Endodermal cell (in vitro differentiated cells): Measurements from ENCODE around the gene AEBP1. TPM values are rescaled to one million over a fixed set of nuclear protein-coding genes. Genes with fewer than 3 reads are reported as not detected.
A peak's percentile ranks its signal among the peaks of the same experiment; 100 is the strongest.

Source experiments
- DNase-seq: peaks from one replicate; pipeline ENCODE4 v3.0.0-alpha.2; 2017
- H3K27ac ChIP-seq: 2 replicates; pipeline ENCODE4 v1.5.1; 2013; ENCODE audit warnings: mild to moderate bottlenecking, low read depth, low read length, moderate library complexity
- H3K27me3 ChIP-seq: 2 replicates; pipeline ENCODE4 v1.6.1; 2013; ENCODE audit warnings: mild to moderate bottlenecking, low read length, moderate library complexity; ENCODE audit not compliant: insufficient read depth, control insufficient read depth, poor library complexity, severe bottlenecking
- H3K36me3 ChIP-seq: 2 replicates; pipeline ENCODE4 v1.7.0; 2013; ENCODE audit warnings: mild to moderate bottlenecking, low read length, moderate library complexity; ENCODE audit not compliant: control insufficient read depth, insufficient read depth
- H3K4me1 ChIP-seq: one replicate; pipeline ENCODE4 v1.7.0; 2013; ENCODE audit warnings: low read length; ENCODE audit not compliant: control insufficient read depth, insufficient read depth
- H3K4me3 ChIP-seq: 2 replicates; pipeline ENCODE4 v1.5.1; 2013; ENCODE audit warnings: mild to moderate bottlenecking, low read length, moderate library complexity
- H3K9ac ChIP-seq: 2 replicates; pipeline ENCODE4 v1.6.1; 2013; ENCODE audit warnings: mild to moderate bottlenecking, low read length, moderate library complexity; ENCODE audit not compliant: poor library complexity, severe bottlenecking; ENCODE audit errors: extremely low read depth
- H3K9me3 ChIP-seq: 2 replicates; pipeline ENCODE4 v1.6.1; 2013; ENCODE audit warnings: mild to moderate bottlenecking, low read length, moderate library complexity; ENCODE audit not compliant: control insufficient read depth
- H3K27ac Mint-ChIP-seq: 2 replicates; pipeline ENCODE4 v1.8.0; 2020; ENCODE audit warnings: mixed read lengths
- H3K27me3 Mint-ChIP-seq: 2 replicates; pipeline ENCODE4 v1.8.0; 2021; ENCODE audit warnings: mild to moderate bottlenecking, mixed read lengths; ENCODE audit not compliant: insufficient read depth
- H3K36me3 Mint-ChIP-seq: 2 replicates; pipeline ENCODE4 v1.8.0; 2020; ENCODE audit warnings: low read depth, mixed read lengths
- H3K4me1 Mint-ChIP-seq: 2 replicates; pipeline ENCODE4 v1.8.0; 2020; ENCODE audit warnings: mixed read lengths
- H3K4me3 Mint-ChIP-seq: 2 replicates; pipeline ENCODE4 v1.8.0; 2020; ENCODE audit warnings: mild to moderate bottlenecking, moderate library complexity, mixed read lengths
- H3K9me3 Mint-ChIP-seq: 2 replicates; pipeline ENCODE4 v1.8.0; 2020; ENCODE audit warnings: mild to moderate bottlenecking, mixed read lengths
- WGBS, 2 experiments: methylation state at CpG; one replicate each; pipeline versions ENCODE4 v1.1.5 to v1.1.7; 2013; ENCODE audit warnings: missing lambda C conversion rate in 2 of 2, mixed read lengths in 1 of 2; ENCODE audit not compliant: insufficient coverage in 1 of 2, insufficient read length in 1 of 2; 5-methylcytosine and 5-hydroxymethylcytosine counted together
- total RNA-seq, 2 donors: library from RNA; stranded (reverse); fragmentation: NEBNext Ultra II Directional in 1 of 2; extraction: Animal tissue kit (Norgen Biotek cat#: 25700) in 1 of 2; gene quantifications; 2 replicates in 1 of 2; 3 replicates in 1 of 2; pipeline ENCODE4 v1.2.1, GENCODE V29; 2021
- TF ChIP-seq, protein P1 (sequence below): fragments of 200-600 bp; sonication (generic); conservative IDR thresholded peaks from 2 replicates; pipeline ENCODE4 v1.5.0; 2021; ENCODE audit warnings: antibody characterized with exemption, mild to moderate bottlenecking

The AEBP1 gene
- total RNA-seq, 2 donors from 2014 or later = 55.2 to 65.8 TPM

DNA sequence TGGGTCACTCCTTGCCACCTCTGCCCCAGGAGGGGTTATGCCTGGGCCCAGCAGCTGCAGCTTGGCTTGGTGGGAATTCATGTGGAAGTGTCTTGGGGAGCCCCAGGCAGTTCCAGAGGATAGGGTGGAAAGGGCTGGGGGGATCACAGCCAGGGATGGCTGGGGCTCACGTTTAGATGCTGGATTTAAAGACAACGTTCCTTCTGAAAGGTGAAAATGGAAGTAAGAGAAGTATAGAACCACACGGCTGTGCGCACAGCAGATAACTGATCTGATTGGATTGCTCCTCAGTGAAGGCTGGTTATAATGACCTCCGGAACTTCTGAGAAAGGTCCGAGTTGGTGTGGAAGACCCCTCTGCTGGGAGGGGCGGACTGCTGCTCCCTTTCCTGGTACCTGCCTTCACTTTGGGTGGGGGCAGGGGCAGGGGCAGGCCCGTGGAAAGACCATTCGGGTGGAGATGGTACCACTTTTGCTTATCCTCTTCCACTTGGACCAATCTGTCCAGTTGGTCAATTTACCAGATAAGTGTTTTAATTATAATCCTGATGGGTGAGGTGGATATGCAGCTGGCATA, 44.9 kb downstream of the AEBP1 start:
- peaks cover 2% of the 10 kb centered on the region for H3K9me3 Mint-ChIP-seq
- H3K4me1 Mint-ChIP-seq = peaks cover 15% of the 10 kb centered on the region
- Histone ChIP-seq H3K27me3 (peaks cover 18% of the 10 kb centered on the region), H3K4me3 (no peak overlapping the region), H3K9me3 (no peaks in the 10 kb centered on the region), H3K27ac (no peak overlapping the region), H3K9ac (no peak overlapping the region), H3K4me1 (peaks cover 11% of the 10 kb centered on the region), H3K36me3 (no peaks in the 10 kb centered on the region)
- 88 to 98% methylated on average over 7 to 9 of the region's 9 CpGs for WGBS, 2 experiments
- H3K27ac Mint-ChIP-seq = no peak overlapping the region
- peak; percentile 33 for DNase-seq
- H3K4me3 Mint-ChIP-seq = no peak overlapping the region
- H3K27me3 Mint-ChIP-seq = peaks cover 27% of the 10 kb centered on the region
- no peaks in the 10 kb centered on the region for H3K36me3 Mint-ChIP-seq
- TF ChIP-seq, protein P1, sequence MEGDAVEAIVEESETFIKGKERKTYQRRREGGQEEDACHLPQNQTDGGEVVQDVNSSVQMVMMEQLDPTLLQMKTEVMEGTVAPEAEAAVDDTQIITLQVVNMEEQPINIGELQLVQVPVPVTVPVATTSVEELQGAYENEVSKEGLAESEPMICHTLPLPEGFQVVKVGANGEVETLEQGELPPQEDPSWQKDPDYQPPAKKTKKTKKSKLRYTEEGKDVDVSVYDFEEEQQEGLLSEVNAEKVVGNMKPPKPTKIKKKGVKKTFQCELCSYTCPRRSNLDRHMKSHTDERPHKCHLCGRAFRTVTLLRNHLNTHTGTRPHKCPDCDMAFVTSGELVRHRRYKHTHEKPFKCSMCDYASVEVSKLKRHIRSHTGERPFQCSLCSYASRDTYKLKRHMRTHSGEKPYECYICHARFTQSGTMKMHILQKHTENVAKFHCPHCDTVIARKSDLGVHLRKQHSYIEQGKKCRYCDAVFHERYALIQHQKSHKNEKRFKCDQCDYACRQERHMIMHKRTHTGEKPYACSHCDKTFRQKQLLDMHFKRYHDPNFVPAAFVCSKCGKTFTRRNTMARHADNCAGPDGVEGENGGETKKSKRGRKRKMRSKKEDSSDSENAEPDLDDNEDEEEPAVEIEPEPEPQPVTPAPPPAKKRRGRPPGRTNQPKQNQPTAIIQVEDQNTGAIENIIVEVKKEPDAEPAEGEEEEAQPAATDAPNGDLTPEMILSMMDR = no peak

DNA sequence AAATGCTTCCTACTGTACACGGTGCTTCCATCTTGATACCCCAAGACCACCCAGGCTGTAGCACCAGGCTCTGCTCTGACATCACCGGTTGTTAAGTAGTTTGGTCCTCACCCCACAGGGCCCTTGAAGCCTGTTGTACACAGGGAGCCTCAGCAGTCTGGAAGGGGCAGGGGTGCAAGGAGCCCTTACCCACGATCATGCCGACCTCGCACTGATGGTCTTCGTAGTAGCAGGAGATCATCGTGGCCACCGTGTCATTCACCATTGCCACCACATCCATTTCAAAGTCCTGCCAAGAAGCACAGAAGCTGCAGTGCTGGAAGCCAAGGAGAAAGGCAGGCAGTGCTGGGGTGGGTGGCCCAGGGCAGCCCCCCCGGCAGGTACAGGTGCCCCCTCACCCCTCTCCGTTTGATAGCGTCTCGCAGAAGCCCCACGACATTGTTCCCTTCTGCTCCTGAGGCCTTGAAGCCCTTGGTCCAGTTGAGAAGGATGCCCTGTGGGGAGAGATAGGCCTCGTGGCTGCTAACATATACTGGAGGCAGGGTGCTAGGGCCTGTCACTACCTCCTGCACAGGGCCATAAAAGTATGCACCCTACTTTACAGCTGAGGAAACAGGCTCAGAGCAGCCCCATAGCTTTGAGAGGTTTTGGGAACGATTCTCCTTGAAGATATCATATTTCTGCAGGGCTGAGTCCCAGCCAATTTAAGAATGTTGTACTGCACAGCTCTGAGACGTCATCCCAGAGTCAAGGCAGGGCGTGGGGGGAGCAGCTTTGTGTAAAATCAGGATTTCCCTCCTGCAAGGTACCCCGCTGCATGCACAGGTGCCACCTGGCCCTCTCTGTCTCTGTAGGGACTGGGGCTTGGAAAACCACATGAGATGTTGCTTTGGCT, 45.7 kb downstream of the AEBP1 start:
- no peaks in the 10 kb centered on the region for H3K36me3 Mint-ChIP-seq
- peaks cover 2% of the 10 kb centered on the region for H3K9me3 Mint-ChIP-seq
- peaks cover 15% of the 10 kb centered on the region for H3K4me1 Mint-ChIP-seq
- peaks cover 10% of the 10 kb centered on the region for H3K27me3 ChIP-seq
- no peak overlapping the region for H3K27ac ChIP-seq
- H3K9me3 ChIP-seq = no peaks in the 10 kb centered on the region
- no peak overlapping the region for H3K9ac ChIP-seq
- no peaks in the 10 kb centered on the region for H3K36me3 ChIP-seq
- TF ChIP-seq, protein P1 = no peak
- peaks cover 11% of the 10 kb centered on the region for H3K4me1 ChIP-seq
- 93 to 95% methylated on average over 15 to 18 of the region's 18 CpGs for WGBS, 2 experiments
- no peak overlapping the region for H3K27ac Mint-ChIP-seq
- H3K4me3 Mint-ChIP-seq = no peak overlapping the region
- peaks cover 19% of the 10 kb centered on the region for H3K27me3 Mint-ChIP-seq
- peak; percentile 34 for DNase-seq
- H3K4me3 ChIP-seq = no peak overlapping the region

DNA sequence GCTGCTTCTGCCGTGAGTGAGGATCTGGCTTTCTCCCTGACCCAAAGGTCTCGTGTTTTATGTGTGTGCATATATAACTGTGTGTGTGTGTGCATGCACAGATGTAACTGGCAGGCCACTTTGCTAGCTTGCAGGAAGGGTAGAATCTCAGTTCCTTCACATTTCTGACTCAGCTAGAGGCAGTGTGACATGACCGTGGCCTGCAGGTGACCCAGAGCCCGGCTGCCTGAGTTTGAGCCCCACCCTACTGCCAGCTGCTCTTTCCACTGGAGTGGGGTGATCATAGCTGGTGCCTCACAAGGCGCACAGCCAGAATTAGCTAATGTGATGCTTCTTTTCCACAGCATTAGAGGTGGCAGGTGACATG, 46.3 kb downstream of the AEBP1 start:
- Mint-ChIP-seq H3K4me3 (no peak overlapping the region), H3K27ac (no peak overlapping the region), H3K27me3 (peaks cover 13% of the 10 kb centered on the region), H3K4me1 (peaks cover 15% of the 10 kb centered on the region), H3K36me3 (no peaks in the 10 kb centered on the region), H3K9me3 (peaks cover 2% of the 10 kb centered on the region)
- peaks cover 11% of the 10 kb centered on the region for H3K4me1 ChIP-seq
- no peaks in the 10 kb centered on the region for H3K36me3 ChIP-seq
- 80 to 89% methylated on average over 2 to 5 of the region's 5 CpGs for WGBS, 2 experiments
- no peak overlapping the region for H3K27ac ChIP-seq
- H3K27me3 ChIP-seq = peaks cover 4% of the 10 kb centered on the region
- no peak for DNase-seq
- H3K9me3 ChIP-seq = no peaks in the 10 kb centered on the region
- TF ChIP-seq, protein P1 = no peak
- H3K9ac ChIP-seq = no peak overlapping the region
- H3K4me3 ChIP-seq = no peak overlapping the region
